Peyer's patch (tissue), 4 donors: ENCODE results near the gene URGCP. TPM values are rescaled to one million over a fixed set of nuclear protein-coding genes. Genes with fewer than 3 reads are reported as not detected.

Source experiments
- DNase-seq, 3 donors: peaks; one replicate each; pipeline ENCODE4 v3.0.0-alpha.2; 2017 to 2019
- H3K27ac ChIP-seq, 4 donors: fragments of 200-600 bp; sonication (generic); one replicate each; pipeline ENCODE4 v1.5.1; 2016 to 2019
- H3K27me3 ChIP-seq, 2 donors: fragments of 200-600 bp; sonication (generic); one replicate each; pipeline ENCODE4 v1.5.1; 2019
- H3K36me3 ChIP-seq, 3 donors: fragments of 200-600 bp; sonication (generic); one replicate each; pipeline ENCODE4 v1.5.1; 2016 to 2019
- H3K4me1 ChIP-seq, 4 donors: fragments of 200-600 bp; sonication (generic); one replicate each; pipeline ENCODE4 v1.5.1; 2016 to 2019
- H3K4me3 ChIP-seq, 4 donors: fragments of 200-600 bp; sonication (generic); 1 replicate in 3 of 4; 2 replicates in 1 of 4; pipeline ENCODE4 v1.5.1; 2016 to 2019; ENCODE audit warnings: mild to moderate bottlenecking in 1 of 4
- H3K9me3 ChIP-seq, 4 donors: fragments of 200-600 bp; sonication (generic); one replicate each; pipeline ENCODE4 v1.5.1; 2016 to 2019; ENCODE audit warnings: mild to moderate bottlenecking in 1 of 4
- POLR2A ChIP-seq, 2 donors: fragments of 450-650 bp; IDR thresholded peaks; one replicate each; pipeline ENCODE4 v1.5.1; 2017; ENCODE audit warnings: antibody characterized with exemption in 2 of 2, mild to moderate bottlenecking in 2 of 2, moderate library complexity in 2 of 2
- total RNA-seq, 4 donors: library from RNA; depleted of rRNA; stranded (reverse); fragments of >200 nt; gene quantifications; one replicate each; pipeline ENCODE4 v1.1.0, GENCODE V29; 2016
- TF ChIP-seq, protein P1 (sequence below), 6 experiments: fragments of 450-650 bp in 4 of 6; fragments of 200-600 bp in 2 of 6; sonication (generic) in 1 of 6; IDR thresholded peaks; one replicate each; pipeline ENCODE4 v1.5.1; 2017 to 2019; ENCODE audit warnings: antibody characterized with exemption in 6 of 6, mild to moderate bottlenecking in 3 of 6, moderate library complexity in 1 of 6

Gene URGCP
- total RNA-seq, 4 donors from 2014 or later = 43.7 to 91.0 (median 80.3) TPM

DNA sequence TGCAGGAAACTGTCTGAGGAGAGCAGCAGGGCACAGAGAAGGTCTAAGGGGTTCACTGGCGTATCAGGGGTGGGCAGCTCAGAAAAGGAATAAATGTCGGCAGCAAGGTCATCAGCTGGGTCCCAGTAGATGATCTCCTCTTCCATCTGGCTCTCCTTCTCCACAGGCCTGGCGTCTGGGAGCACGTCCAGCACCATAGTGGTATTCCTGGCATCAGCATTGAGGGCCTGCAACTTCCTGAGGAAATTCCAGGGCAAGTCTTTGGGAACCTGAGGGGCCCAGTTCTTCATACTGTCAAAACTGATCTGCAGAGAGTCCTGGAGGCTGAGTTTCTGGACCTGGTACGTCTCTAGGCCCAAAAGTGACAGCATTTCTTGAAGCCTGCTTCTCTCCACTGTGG lies 27.5 kb downstream of the URGCP start:
- no peak for TF ChIP-seq POLR2A (IDR thresholded peaks at IDR 0.05)
- TF ChIP-seq, protein P1, sequence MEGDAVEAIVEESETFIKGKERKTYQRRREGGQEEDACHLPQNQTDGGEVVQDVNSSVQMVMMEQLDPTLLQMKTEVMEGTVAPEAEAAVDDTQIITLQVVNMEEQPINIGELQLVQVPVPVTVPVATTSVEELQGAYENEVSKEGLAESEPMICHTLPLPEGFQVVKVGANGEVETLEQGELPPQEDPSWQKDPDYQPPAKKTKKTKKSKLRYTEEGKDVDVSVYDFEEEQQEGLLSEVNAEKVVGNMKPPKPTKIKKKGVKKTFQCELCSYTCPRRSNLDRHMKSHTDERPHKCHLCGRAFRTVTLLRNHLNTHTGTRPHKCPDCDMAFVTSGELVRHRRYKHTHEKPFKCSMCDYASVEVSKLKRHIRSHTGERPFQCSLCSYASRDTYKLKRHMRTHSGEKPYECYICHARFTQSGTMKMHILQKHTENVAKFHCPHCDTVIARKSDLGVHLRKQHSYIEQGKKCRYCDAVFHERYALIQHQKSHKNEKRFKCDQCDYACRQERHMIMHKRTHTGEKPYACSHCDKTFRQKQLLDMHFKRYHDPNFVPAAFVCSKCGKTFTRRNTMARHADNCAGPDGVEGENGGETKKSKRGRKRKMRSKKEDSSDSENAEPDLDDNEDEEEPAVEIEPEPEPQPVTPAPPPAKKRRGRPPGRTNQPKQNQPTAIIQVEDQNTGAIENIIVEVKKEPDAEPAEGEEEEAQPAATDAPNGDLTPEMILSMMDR (IDR thresholded peaks at IDR 0.05) = no peak
- Histone ChIP-seq H3K4me1 (peaks cover 0 to 3% (median under 1%) of the 10 kb centered on the region in 4 donors), H3K9me3 (no peaks in the 10 kb centered on the region), H3K27ac (no peak overlapping the region), H3K4me3 (no peak overlapping the region), H3K36me3 (peaks cover 0 to 78% (median 0%) of the 10 kb centered on the region in 3 donors), H3K27me3 (no peaks in the 10 kb centered on the region)
- DNase-seq = no peak

DNA sequence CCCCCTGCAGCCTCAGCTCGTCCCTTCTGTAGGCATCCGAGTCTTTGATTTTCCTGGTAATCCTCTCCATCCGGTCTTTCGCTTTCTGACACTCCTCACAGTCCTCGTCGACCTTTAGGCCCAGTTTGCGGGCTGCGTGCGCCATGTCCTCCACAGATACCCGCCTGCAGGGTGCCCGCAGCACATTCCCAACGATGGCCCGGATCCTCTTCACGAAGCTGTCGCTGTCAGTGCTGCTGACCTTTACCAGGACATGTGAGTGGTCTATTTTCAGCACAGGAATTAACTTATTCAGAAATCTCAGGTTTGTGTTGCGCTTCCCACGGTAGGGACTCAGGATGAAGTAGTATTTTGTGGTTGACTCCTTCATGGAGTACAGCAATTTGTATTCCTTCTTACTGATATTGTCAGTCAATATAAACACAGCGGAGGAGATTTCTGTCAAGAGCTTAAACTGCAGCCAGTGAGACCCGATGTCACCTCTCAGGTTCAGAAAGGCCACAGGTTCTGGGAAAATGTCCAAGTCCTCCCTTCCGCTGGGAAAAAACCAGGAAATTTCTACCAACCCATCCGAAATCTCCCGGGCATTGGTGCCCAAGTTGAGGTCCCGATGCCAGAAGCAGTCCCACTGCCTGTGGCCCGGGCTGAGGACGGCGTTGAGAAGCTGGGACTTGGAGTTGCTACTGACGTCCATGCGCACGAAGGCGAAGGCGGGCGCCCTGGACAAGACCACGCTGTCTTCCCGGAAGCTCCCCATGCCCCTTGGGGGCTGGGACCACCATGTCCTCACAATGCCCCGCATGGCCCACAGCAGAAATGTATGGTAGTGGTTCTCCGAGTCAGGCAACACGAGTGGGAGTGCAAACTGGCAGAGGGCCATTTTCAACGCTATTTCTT lies 28.2 kb downstream of the URGCP start:
- Histone ChIP-seq H3K36me3 (peaks cover 0 to 73% (median 0%) of the 10 kb centered on the region in 3 donors), H3K4me3 (no peak overlapping the region), H3K9me3 (no peaks in the 10 kb centered on the region), H3K4me1 (peaks cover 0 to 10% (median 2%) of the 10 kb centered on the region in 4 donors), H3K27me3 (no peaks in the 10 kb centered on the region), H3K27ac (no peak overlapping the region)
- TF ChIP-seq POLR2A (IDR thresholded peaks at IDR 0.05) = no peak
- TF ChIP-seq, protein P1 (IDR thresholded peaks at IDR 0.05) = no peak
- DNase-seq = no peak

DNA sequence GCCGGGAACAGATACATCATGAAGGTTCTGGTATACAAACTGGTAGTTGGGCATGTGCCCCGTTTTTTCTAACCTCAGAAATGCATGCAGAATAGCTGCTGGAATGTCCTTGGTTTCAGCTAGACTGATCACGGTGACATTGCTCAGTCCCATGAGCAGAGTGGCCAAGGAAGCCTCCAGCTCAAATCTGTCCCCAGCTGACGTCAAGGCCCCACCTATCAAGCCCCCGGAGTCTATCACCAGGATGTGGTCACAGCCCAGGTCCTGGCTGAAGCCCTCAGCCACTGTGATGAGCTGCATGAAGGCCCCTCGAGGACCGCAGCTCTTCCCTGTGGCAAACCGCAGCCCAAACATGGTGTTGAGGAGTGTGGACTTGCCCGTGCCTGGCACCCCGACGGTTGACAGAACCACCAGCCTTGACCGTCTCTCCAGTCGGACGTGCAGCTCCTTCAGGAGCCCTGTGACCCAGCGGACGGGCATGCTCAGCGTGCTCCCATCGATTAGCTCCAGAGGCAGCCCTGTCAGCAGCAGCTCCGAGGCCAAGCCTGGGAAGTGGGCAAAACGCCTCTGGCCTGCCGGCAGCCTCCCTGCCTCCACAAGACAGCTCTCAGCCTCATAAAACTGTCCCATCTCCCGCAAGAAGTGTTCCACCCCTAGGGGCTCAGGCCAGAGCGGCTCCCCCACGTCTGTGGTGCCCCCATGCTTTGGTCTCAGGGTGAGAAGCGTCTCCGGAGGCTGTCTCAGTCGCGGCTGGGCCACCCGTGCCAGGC lies 29.2 kb downstream of the URGCP start:
- no peak overlapping the region for H3K27ac ChIP-seq
- H3K9me3 ChIP-seq = no peaks in the 10 kb centered on the region
- DNase-seq = no peak
- TF ChIP-seq, protein P1 (IDR thresholded peaks at IDR 0.05) = no peak
- TF ChIP-seq POLR2A (IDR thresholded peaks at IDR 0.05) = no peak
- H3K27me3 ChIP-seq = no peaks in the 10 kb centered on the region
- no peak overlapping the region for H3K4me3 ChIP-seq
- peaks cover 0 to 19% (median 4%) of the 10 kb centered on the region in 4 donors for H3K4me1 ChIP-seq
- H3K36me3 ChIP-seq = peaks cover 0 to 67% (median 0%) of the 10 kb centered on the region in 3 donors

DNA sequence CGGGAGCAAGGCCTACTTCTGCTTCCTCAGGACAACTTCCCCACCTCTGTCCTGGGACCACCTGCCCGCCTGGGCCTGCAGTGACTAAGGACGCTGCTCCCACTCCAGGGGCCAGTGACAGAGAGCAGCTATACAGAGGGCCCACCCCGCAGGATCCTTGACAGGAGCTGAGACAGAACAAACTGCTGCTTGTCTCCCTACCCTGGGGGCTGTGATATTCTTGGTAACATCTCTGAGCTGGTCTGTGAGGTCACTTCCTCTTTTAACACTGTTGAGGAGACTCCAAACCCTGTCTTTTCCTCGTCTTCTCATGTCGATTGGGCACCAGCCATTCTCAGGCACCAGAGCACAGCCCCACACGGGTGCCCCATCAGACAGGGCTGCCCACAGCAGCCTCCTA lies 30.2 kb downstream of the URGCP start:
- no peak overlapping the region for H3K4me3 ChIP-seq
- H3K27ac ChIP-seq = no peak overlapping the region
- no peaks in the 10 kb centered on the region for H3K27me3 ChIP-seq
- H3K36me3 ChIP-seq = peaks cover 0 to 64% (median 0%) of the 10 kb centered on the region in 3 donors
- H3K4me1 ChIP-seq = peaks cover 0 to 24% (median 4%) of the 10 kb centered on the region in 4 donors
- no peak for DNase-seq
- no peaks in the 10 kb centered on the region for H3K9me3 ChIP-seq
- TF ChIP-seq, protein P1 (IDR thresholded peaks at IDR 0.05) = no peak
- TF ChIP-seq POLR2A (IDR thresholded peaks at IDR 0.05) = no peak

DNA sequence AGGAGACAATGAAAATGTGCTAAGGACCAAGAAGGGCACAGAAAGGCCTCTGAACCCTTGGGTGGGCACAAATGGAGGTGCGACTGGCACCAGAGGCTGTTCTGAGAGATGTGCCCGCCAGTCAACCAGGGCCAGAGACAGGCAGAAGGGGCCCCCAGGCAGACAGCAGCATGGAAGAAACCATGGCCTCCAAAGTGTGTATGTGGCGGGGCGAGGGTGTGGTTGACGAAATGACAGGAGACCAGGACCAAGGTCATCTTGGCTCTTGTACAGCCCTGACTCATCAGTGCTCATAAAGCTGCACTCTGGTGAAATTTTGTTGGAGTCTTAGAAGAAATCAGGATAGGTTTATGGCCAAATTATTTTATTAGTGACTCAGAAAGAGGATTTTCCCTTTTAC lies 33.1 kb downstream of the URGCP start:
- TF ChIP-seq, protein P1 (IDR thresholded peaks at IDR 0.05) = no peak
- TF ChIP-seq POLR2A (IDR thresholded peaks at IDR 0.05) = no peak
- H3K27ac ChIP-seq = peak overlapping the region in 3 of 4 donors; percentile 59 to 89 (median 87)
- peak in 2 of 3 donors; percentile 79 to 87 for DNase-seq

More for the DNA sequence above, 33.1 kb downstream of the URGCP start:
- H3K4me1 ChIP-seq = peaks cover 0 to 32% (median 6%) of the 10 kb centered on the region in 4 donors
- no peaks in the 10 kb centered on the region for H3K27me3 ChIP-seq
- no peaks in the 10 kb centered on the region for H3K9me3 ChIP-seq
- H3K4me3 ChIP-seq = no peak overlapping the region
- peaks cover 0 to 35% (median 0%) of the 10 kb centered on the region in 3 donors for H3K36me3 ChIP-seq
